Left ventricle myocardium superior (tissue), 1 donor: ENCODE measurements around the gene AMDHD2. TPM values are rescaled to one million over a fixed set of nuclear protein-coding genes. Genes with fewer than 3 reads are reported as not detected.
A peak's percentile ranks its signal among the peaks of the same experiment; 100 is the strongest.
"Not testable (repeated sequence)": the region's sequence is repeated elsewhere in the genome, so short reads cannot be mapped to it uniquely, and the experiment has no call there.

Experiments used
- ATAC-seq: fragments of 200-7000 bp; cut with Tn5 transposase; one replicate; pipeline ENCODE4 v1.9.1; 2020; ENCODE audit warnings: mild to moderate bottlenecking, moderate library complexity
- DNase-seq: peaks from one replicate; pipeline ENCODE4 v3.0.0-alpha.2; 2020
- intact Hi-C: fragments of 100-400 bp; cut with micrococcal nuclease; formaldehyde crosslinking; loops from one replicate; pipeline ENCODE4 v1.11.0; 2022
- long read RNA-seq: library from polyadenylated mRNA; unstranded; transcript quantifications from one replicate; pipeline ENCODE4 v2.0.0, GENCODE V29; 2021
- total RNA-seq: library from RNA; stranded (reverse); fragmentation: NEBNext Ultra II Directional; extraction: Animal tissue kit (Norgen Biotek cat#: 25700); gene quantifications from one replicate; pipeline ENCODE4 v1.2.1, GENCODE V29; 2021
- donor health status: DM: no; HTN: yes; CAD: no; lungs with severe emphysema.

AMDHD2 gene
- total RNA-seq: 15.8 TPM
- long read RNA-seq, transcript AMDHD2-201 (11 exons, 1,459 nt): major isoform, 6 of 21 reads
- long read RNA-seq, transcript AMDHD2-202 (10 exons, 3,273 nt): minor isoform, 5 of 21 reads
- long read RNA-seq, partial matches to known transcripts: 1 of 21 reads
- long read RNA-seq, other reads (novel, unspliced or antisense): 7 of 21 reads

- intact Hi-C loops: no loop called here
- peak; percentile 80 for ATAC-seq
Observed at GRCh38 chr16:2520097-2520783, at the start of gene AMDHD2. Gene AMDHD2 (plus strand): TSS chr16:2520371. CDS start chr16:2520459, 88 bp downstream.

DNA sequence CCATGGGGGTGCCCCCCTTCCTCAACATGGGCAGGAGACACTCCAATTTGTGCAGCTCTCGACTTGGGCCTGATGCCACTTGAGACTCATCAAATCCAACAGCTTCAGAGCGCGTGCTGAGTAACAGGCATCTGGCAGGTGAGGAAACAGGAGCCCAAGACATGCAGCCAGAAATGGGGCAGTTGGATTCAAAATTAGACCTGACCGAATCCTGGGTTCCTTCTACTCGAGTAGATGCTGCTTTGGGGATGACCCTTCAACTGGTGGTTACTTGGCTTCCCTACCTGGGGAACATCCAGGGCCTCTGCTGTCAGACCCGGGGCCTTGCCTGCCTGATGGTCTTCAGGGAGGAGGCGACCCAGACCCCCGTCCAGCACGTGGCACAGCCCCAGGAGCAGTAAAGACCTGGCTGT lies 49.6 kb upstream of the AMDHD2 start:
- ATAC-seq (no peak), DNase-seq (no peak)
- intact Hi-C loops: no loop called here

More at GRCh38 chr16:2520097-2520783, at the start of gene AMDHD2:
- DNase-seq: peak; percentile 96

DNA sequence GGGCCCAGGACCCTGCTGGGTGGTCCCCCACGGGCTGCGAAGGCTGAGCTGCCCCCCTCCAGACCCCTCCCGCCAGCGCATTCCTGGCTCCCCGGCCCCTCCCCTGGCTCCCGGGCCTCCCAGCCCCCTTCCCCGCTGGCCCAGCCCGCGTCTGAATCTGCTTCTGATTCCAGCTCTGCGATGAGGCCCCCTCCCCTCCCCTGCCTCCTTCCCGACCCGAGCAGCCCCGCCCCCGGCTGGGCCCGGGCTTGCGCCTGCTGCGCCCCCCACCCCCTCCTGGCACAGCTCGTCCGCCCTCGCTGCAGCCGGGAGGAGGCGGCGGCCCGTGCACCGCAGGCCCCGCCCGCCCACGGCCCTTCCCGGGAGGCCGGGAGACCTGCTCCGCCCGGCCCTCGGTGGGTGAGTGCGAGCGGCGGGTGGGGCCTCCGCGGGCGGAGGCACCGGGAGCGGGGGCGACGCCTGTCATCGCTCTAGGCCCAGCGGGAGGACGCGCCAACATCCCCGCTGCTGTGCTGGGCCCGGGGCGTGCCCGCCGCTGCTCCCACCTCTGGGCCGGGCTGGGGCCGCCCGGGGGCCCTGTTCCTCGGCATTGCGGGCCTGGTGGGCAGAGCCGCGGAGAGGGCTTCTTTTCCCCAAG lies 49.0 kb upstream of the AMDHD2 start, which contains the start of gene NTN3:
Gene NTN3, plus strand, starts transcription at position 282 of the 637 bp plus-strand sequence. CDS start 405 bp downstream, outside the sequence.
- ATAC-seq: no peak
- intact Hi-C loops: no loop called here

GRCh38 chr16:2471653-2472487 lies 48.3 kb upstream of the AMDHD2 start:
- intact Hi-C loops: no loop called here
- DNase-seq (no peak), ATAC-seq (no peak)

More for the DNA sequence above, 49.0 kb upstream of the AMDHD2 start, which contains the start of gene NTN3:
- DNase-seq: peak; percentile 50

DNA sequence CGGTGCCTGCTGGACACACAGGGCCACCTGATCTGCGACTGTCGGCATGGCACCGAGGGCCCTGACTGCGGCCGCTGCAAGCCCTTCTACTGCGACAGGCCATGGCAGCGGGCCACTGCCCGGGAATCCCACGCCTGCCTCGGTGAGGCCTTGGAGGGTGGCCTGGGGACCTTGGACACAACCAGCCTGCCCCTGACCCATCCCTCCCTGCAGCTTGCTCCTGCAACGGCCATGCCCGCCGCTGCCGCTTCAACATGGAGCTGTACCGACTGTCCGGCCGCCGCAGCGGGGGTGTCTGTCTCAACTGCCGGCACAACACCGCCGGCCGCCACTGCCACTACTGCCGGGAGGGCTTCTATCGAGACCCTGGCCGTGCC lies 47.7 kb upstream of the AMDHD2 start:
- no peak for ATAC-seq
- no peak for DNase-seq
- intact Hi-C loops: no loop called here

DNA sequence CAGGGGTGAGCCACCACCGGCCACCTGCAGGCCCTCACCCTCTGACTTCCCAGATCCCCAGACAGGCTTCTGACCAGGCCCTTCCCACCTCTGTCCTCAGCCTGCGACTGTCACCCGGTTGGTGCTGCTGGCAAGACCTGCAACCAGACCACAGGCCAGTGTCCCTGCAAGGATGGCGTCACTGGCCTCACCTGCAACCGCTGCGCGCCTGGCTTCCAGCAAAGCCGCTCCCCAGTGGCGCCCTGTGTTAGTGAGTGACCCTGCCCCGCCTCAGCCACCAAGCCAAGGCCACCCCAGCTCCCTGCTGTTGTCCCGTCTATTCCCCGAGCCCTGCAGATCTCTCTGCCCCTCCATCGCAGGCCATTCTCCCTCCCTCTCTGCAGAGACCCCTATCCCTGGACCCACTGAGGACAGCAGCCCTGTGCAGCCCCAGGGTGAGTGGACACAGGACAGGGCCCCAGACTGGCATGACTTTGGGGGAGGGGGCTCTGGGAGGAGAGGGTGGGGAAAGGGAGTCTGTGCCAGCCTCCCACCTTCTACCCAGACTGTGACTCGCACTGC lies 47.2 kb upstream of the AMDHD2 start:
- ATAC-seq: no peak
- intact Hi-C loops: no loop called here
- DNase-seq: no peak

DNA sequence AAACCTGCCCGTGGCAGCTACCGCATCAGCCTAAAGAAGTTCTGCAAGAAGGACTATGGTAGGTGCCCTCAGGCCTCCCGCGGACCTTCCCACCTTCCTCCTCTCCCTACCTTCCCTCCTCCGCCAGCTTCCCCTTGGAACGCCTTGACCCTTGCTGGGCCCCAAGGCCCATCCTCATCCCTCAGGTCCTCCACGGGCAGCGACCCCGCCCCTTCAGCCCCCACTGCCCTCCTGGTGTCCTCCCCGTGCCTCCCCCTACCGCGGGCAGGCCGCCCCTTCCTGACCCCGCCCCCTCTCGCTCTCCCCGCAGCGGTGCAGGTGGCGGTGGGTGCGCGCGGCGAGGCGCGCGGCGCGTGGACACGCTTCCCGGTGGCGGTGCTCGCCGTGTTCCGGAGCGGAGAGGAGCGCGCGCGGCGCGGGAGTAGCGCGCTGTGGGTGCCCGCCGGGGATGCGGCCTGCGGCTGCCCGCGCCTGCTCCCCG lies 46.7 kb upstream of the AMDHD2 start:
- no peak for ATAC-seq
- DNase-seq: no peak
- intact Hi-C loops: no loop called here

DNA sequence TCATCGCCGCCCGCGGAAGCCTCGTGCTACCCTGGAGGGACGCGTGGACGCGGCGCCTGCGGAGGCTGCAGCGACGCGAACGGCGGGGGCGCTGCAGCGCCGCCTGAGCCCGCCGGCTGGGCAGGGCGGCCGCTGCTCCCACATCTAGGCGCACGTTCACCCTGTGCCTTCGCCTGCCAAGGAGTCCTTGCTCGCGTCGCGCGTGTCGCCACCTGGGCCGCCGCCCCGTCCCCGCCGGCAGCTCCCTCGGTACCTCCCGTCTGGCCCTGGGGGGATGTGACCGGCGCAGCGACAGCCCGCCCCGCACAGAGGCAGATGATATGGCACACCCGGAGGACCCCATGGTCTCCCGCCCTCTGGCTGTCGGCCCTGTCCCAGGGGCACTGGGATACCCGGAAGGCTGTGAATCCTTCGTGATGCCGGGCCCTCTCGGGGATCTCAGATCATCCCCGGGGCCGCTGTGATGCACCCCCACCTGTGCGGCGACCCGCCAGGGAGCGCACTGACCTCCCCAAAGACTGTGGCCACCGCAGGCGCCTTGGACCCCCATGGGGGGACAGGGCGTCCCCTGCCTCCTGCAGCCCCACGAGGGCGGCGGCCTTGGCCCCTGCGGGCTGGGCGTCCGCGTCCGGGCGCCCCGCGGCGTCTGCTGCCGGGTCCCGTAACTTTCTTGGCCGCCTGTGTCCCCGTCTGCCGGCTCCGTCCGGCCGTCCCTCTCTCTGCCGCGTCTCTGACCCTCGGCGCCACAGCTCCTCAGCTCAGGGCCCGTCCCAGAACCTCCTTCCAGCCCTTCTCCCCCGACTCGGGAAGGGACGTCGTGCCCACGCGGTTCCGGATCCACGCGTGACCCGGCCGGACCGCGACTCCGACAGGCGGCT lies 45.9 kb upstream of the AMDHD2 start:
- ATAC-seq: peak; percentile 79
- intact Hi-C loops: no loop called here
- DNase-seq: peak; percentile 80

GRCh38 chr16:2474877-2475412 lies 45.2 kb upstream of the AMDHD2 start, which contains the start of gene TBC1D24:
Gene TBC1D24 (plus strand): TSS chr16:2475127. CDS start chr16:2496149, 21,022 bp downstream.
- intact Hi-C loops: no loop called here
- ATAC-seq (peak; percentile 94), DNase-seq (peak; percentile 94)

- DNase-seq (peak; percentile 47), ATAC-seq (no peak)
- intact Hi-C loops: no loop called here
Observed at GRCh38 chr16:2475413-2476344, 44.5 kb upstream of the AMDHD2 start.

GRCh38 chr16:2476345-2476720 lies 43.8 kb upstream of the AMDHD2 start:
- ATAC-seq: no peak
- no peak for DNase-seq
- intact Hi-C loops: no loop called here

GRCh38 chr16:2476741-2477140 lies 43.4 kb upstream of the AMDHD2 start:
- intact Hi-C loops: no loop called here
- ATAC-seq (no peak), DNase-seq (no peak)

- DNase-seq: no peak
- intact Hi-C loops: no loop called here
- ATAC-seq: no peak
Observed at GRCh38 chr16:2477327-2477726, 42.8 kb upstream of the AMDHD2 start.

GRCh38 chr16:2478279-2478678 lies 41.9 kb upstream of the AMDHD2 start:
- DNase-seq (no peak), ATAC-seq (no peak)
- intact Hi-C loops: no loop called here

- ATAC-seq, DNase-seq, intact Hi-C loops: not testable (repeated sequence)
Observed at GRCh38 chr16:2479996-2480395, 40.2 kb upstream of the AMDHD2 start.

DNA sequence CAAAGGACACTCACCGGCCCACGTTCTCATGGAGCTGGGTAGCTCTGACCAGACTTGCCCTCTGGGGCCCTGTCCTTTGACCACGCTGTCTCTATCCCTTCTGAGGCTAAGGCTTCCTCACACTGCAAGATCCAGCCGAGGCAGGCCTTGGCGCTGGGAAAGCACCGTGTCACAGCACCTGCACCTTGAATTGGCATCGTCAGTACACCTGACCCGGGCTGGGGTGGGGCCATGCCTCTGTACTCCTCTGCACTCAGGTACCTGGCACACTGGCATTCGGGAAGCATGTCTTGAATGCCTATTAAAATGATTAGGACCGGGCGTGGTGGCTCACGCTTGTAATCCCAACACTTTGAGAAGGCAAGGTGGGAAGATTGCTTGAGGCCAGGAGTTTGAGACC lies 39.2 kb upstream of the AMDHD2 start:
- no peak for ATAC-seq
- intact Hi-C loops: no loop called here
- no peak for DNase-seq

- ATAC-seq (no peak), DNase-seq (no peak)
- intact Hi-C loops: no loop called here
Observed at GRCh38 chr16:2481676-2482075, 38.5 kb upstream of the AMDHD2 start.
